Hepatic stellate cell (primary cell): Measurements from ENCODE around the gene ZAR1.
"Not testable (repeated sequence)": the region's sequence is repeated elsewhere in the genome, so short reads cannot be mapped to it uniquely, and the experiment has no call there.

Source experiments
- DNase-seq: peaks from one replicate; pipeline ENCODE4 v3.0.0; 2011; ENCODE audit warnings: low spot score

Gene ZAR1

GRCh38 chr4:48490012-48490679, at the start of gene ZAR1:
Gene ZAR1, plus strand, starts transcription at chr4:48490252. Its CDS starts 40 bp downstream, at chr4:48490292.
- DNase-seq, result no peak

- DNase-seq, result not testable (repeated sequence)
Observed at GRCh38 chr4:48440914-48441313, 49.1 kb upstream of the ZAR1 start.

- DNase-seq, result no peak
Observed at GRCh38 chr4:48445704-48446103, 44.3 kb upstream of the ZAR1 start.

- DNase-seq, result no peak
Observed at GRCh38 chr4:48446642-48447041, 43.4 kb upstream of the ZAR1 start.

- no peak for DNase-seq
Observed at GRCh38 chr4:48449151-48449550, 40.9 kb upstream of the ZAR1 start.

GRCh38 chr4:48450740-48451139, 39.3 kb upstream of the ZAR1 start:
- DNase-seq, result no peak

- not testable (repeated sequence) for DNase-seq
Observed at GRCh38 chr4:48451656-48452055, 38.4 kb upstream of the ZAR1 start.

GRCh38 chr4:48454591-48454990, 35.5 kb upstream of the ZAR1 start:
- no peak for DNase-seq

GRCh38 chr4:48461000-48461399, 29.1 kb upstream of the ZAR1 start:
- no peak for DNase-seq

- DNase-seq, result no peak
Observed at GRCh38 chr4:48462363-48462762, 27.7 kb upstream of the ZAR1 start.

- DNase-seq, result no peak
Observed at GRCh38 chr4:48467442-48467841, 22.6 kb upstream of the ZAR1 start.

GRCh38 chr4:48467891-48468290, 22.2 kb upstream of the ZAR1 start:
- no peak for DNase-seq

- DNase-seq, result no peak
Observed at GRCh38 chr4:48470137-48470536, 19.9 kb upstream of the ZAR1 start.

GRCh38 chr4:48470570-48470969, 19.5 kb upstream of the ZAR1 start:
- DNase-seq, result no peak

- no peak for DNase-seq
Observed at GRCh38 chr4:48472794-48473193, 17.3 kb upstream of the ZAR1 start.

GRCh38 chr4:48475770-48476169, 14.3 kb upstream of the ZAR1 start:
- DNase-seq, result no peak

GRCh38 chr4:48478273-48478672, 11.8 kb upstream of the ZAR1 start:
- no peak for DNase-seq

- DNase-seq, result no peak
Observed at GRCh38 chr4:48481581-48481980, 8.5 kb upstream of the ZAR1 start.

- DNase-seq, result no peak
Observed at GRCh38 chr4:48483006-48483776, 6.9 kb upstream of the ZAR1 start, which contains the start of gene SLC10A4. Gene SLC10A4, plus strand, starts transcription at chr4:48483343. Its CDS starts 219 bp downstream, at chr4:48483562.

GRCh38 chr4:48483777-48484493, 6.1 kb upstream of the ZAR1 start:
- DNase-seq, result no peak

GRCh38 chr4:48484494-48485168, 5.4 kb upstream of the ZAR1 start:
- no peak for DNase-seq

GRCh38 chr4:48489683-48490011, 405 bp upstream of the ZAR1 start:
- DNase-seq, result no peak
